ENCODE data around the gene IFFO2. TPM values are rescaled to one million over a fixed set of nuclear protein-coding genes. Genes with fewer than 3 reads are reported as not detected.

Gene IFFO2
- polyA plus RNA-seq, 1 of the 3 experiments (the other 2 are of a cell fraction), result 10.5 TPM

GRCh38 chr1:18989896-18990295 is 33.4 kb upstream of the IFFO2 start:
- H3K27ac ChIP-seq (ENCODE audit: low read depth in 2 of 2, low read length in 1 of 2), result no peak overlapping the region
- no peak overlapping the region for H3K9ac ChIP-seq
- no peaks in the 10 kb centered on the region; the same call in 1 of the 2 replicates for H3K27me3 ChIP-seq (ENCODE audit: insufficient read depth)
- no peaks in the 10 kb centered on the region; a peak in 1 of 4 replicates for H3K4me1 ChIP-seq (ENCODE audit: control insufficient read depth in 1 of 2, insufficient read depth in 2 of 2, low read depth in 1 of 2, low read length in 1 of 2)
- no peak overlapping the region for H2AFZ ChIP-seq (ENCODE audit: low read depth)
- no peaks in the 10 kb centered on the region for H3K79me2 ChIP-seq (ENCODE audit: insufficient read depth)
- no peak overlapping the region for H3K4me3 ChIP-seq (ENCODE audit: low read depth in 2 of 2, low read length in 1 of 2)
- CTCF ChIA-PET, result interaction anchor here (1.0 to 2.0 kb wide), 2 partner anchors 22 to 106 kb away, joined by 4 read pairs; no protein-coding TSS in a partner anchor
- TF ChIP-seq MEF2A (IDR thresholded peaks at IDR 0.05; ENCODE audit: borderline replicate concordance, low read depth), result no peak
- TF ChIP-seq TCF12 (IDR thresholded peaks at IDR 0.05), result no peak
- no peak for TF ChIP-seq MXI1 (IDR thresholded peaks at IDR 0.05; ENCODE audit: low read depth, low read length)
- no peak for TF ChIP-seq RCOR1 (IDR thresholded peaks at IDR 0.05; ENCODE audit: low read length)
- no peak for TF ChIP-seq NFIC (IDR thresholded peaks at IDR 0.05; ENCODE audit: borderline replicate concordance)
- no peak for TF ChIP-seq NRF1 (IDR thresholded peaks at IDR 0.05; ENCODE audit: low read depth, low read length)
- no peak for TF ChIP-seq POLR2AphosphoS5 (IDR thresholded peaks at IDR 0.05; ENCODE audit: low read depth, low read length)
- no peak for TF ChIP-seq FOXM1 (IDR thresholded peaks at IDR 0.05; ENCODE audit: low read depth)
- no peak for TF ChIP-seq FOXJ3 (CRISPR knock-in tag; IDR thresholded peaks at IDR 0.05)
- no peak for TF ChIP-seq YY1 (IDR thresholded peaks at IDR 0.05; ENCODE audit: low read depth)
- no peak for TF ChIP-seq RXRA (IDR thresholded peaks at IDR 0.05; ENCODE audit: borderline replicate concordance, low read depth)
- no peak for TF ChIP-seq RFX5 (IDR thresholded peaks at IDR 0.05; ENCODE audit: low read length)
- TF ChIP-seq, protein P1, sequence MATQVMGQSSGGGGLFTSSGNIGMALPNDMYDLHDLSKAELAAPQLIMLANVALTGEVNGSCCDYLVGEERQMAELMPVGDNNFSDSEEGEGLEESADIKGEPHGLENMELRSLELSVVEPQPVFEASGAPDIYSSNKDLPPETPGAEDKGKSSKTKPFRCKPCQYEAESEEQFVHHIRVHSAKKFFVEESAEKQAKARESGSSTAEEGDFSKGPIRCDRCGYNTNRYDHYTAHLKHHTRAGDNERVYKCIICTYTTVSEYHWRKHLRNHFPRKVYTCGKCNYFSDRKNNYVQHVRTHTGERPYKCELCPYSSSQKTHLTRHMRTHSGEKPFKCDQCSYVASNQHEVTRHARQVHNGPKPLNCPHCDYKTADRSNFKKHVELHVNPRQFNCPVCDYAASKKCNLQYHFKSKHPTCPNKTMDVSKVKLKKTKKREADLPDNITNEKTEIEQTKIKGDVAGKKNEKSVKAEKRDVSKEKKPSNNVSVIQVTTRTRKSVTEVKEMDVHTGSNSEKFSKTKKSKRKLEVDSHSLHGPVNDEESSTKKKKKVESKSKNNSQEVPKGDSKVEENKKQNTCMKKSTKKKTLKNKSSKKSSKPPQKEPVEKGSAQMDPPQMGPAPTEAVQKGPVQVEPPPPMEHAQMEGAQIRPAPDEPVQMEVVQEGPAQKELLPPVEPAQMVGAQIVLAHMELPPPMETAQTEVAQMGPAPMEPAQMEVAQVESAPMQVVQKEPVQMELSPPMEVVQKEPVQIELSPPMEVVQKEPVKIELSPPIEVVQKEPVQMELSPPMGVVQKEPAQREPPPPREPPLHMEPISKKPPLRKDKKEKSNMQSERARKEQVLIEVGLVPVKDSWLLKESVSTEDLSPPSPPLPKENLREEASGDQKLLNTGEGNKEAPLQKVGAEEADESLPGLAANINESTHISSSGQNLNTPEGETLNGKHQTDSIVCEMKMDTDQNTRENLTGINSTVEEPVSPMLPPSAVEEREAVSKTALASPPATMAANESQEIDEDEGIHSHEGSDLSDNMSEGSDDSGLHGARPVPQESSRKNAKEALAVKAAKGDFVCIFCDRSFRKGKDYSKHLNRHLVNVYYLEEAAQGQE (IDR thresholded peaks at IDR 0.05; ENCODE audit: low read depth, low read length), result no peak
- no peak for TF ChIP-seq GATA2 (CRISPR knock-in tag; IDR thresholded peaks at IDR 0.05)
- TF ChIP-seq, protein P2, sequence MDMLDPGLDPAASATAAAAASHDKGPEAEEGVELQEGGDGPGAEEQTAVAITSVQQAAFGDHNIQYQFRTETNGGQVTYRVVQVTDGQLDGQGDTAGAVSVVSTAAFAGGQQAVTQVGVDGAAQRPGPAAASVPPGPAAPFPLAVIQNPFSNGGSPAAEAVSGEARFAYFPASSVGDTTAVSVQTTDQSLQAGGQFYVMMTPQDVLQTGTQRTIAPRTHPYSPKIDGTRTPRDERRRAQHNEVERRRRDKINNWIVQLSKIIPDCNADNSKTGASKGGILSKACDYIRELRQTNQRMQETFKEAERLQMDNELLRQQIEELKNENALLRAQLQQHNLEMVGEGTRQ (IDR thresholded peaks at IDR 0.05; ENCODE audit: borderline replicate concordance, low read depth, low read length), result no peak
- TF ChIP-seq GABPA (IDR thresholded peaks at IDR 0.05; ENCODE audit: low read depth), result no peak
- TF ChIP-seq ELF1 (IDR thresholded peaks at IDR 0.05), result no peak
- no peak for TF ChIP-seq FOSL2 (IDR thresholded peaks at IDR 0.05; ENCODE audit: borderline replicate concordance, low read depth)
- TF ChIP-seq SMC3 (IDR thresholded peaks at IDR 0.05; ENCODE audit: low read depth, low read length), result no peak
- no peak for TF ChIP-seq CHD2 (IDR thresholded peaks at IDR 0.05; ENCODE audit: low read length, partially characterized antibody)
- DNase-seq, result no peak
- H3F3A ChIP-seq (replicated peaks; ENCODE audit: insufficient read depth), result no peaks in the 10 kb centered on the region
- no peaks in the 10 kb centered on the region for H3K9me2 ChIP-seq
- POLR2A ChIA-PET, result no interaction called here
- H3K36me3 ChIP-seq (replicated peaks in 1 of 2; ENCODE audit: control insufficient read depth in 1 of 2, insufficient read depth in 2 of 2, low read length in 1 of 2), result no peaks in the 10 kb centered on the region
- no peaks in the 10 kb centered on the region for H3K9me3 ChIP-seq
- H4K20me1 ChIP-seq (ENCODE audit: insufficient read depth), result no peaks in the 10 kb centered on the region
- no peak overlapping the region for H3K4me2 ChIP-seq
- WGBS (ENCODE audit: low lambda C conversion rate), result 72% methylated on average over 9 of the region's 9 CpGs

Measured in SK-N-SH (cell line).